Measurements from ENCODE around the gene AICDA. TPM values are rescaled to one million over a fixed set of nuclear protein-coding genes. Genes with fewer than 3 reads are reported as not detected.
"Not testable (repeated sequence)": the region's sequence is repeated elsewhere in the genome, so short reads cannot be mapped to it uniquely, and the experiment has no call there.

The AICDA gene
- total RNA-seq, 4 donors from 2014 or later = not detected

GRCh38 chr12:8630131-8630530 lies 17.5 kb upstream of the AICDA start:
- no peaks in the 10 kb centered on the region for H3K36me3 ChIP-seq
- no peak for ATAC-seq
- 88 to 96% methylated on average over 4 of the region's 4 CpGs for WGBS, 2 donors (ENCODE audit: low coverage in 1 of 2)
- no peaks in the 10 kb centered on the region for H3K27me3 ChIP-seq
- no peaks in the 10 kb centered on the region for H3K4me1 ChIP-seq
- H3K9me3 ChIP-seq = no peaks in the 10 kb centered on the region
- H3K4me3 ChIP-seq = no peak overlapping the region
- H3K27ac ChIP-seq = no peak overlapping the region
- no peak for TF ChIP-seq POLR2AphosphoS5 (IDR thresholded peaks at IDR 0.05)
- TF ChIP-seq CTCF (IDR thresholded peaks at IDR 0.05) = no peak
- no peak for TF ChIP-seq EP300 (IDR thresholded peaks at IDR 0.05)
- no peak for TF ChIP-seq POLR2A (IDR thresholded peaks at IDR 0.05)

- H3K4me1 ChIP-seq = no peaks in the 10 kb centered on the region
- ATAC-seq = no peak
- H3K27me3 ChIP-seq = no peaks in the 10 kb centered on the region
- TF ChIP-seq EP300 (IDR thresholded peaks at IDR 0.05) (no peak), POLR2AphosphoS5 (IDR thresholded peaks at IDR 0.05) (no peak), CTCF (IDR thresholded peaks at IDR 0.05) (no peak)
- H3K36me3 ChIP-seq = no peaks in the 10 kb centered on the region
- no peak overlapping the region for H3K27ac ChIP-seq
- WGBS, 2 donors (ENCODE audit: low coverage in 1 of 2) = 4 to 26% methylated on average over 2 to 3 of the region's 3 CpGs
- H3K4me3 ChIP-seq = no peak overlapping the region
- no peaks in the 10 kb centered on the region for H3K9me3 ChIP-seq
Observed at GRCh38 chr12:8629486-8630033, 16.9 kb upstream of the AICDA start.

- H3K9me3 ChIP-seq = no peaks in the 10 kb centered on the region
- no peak overlapping the region for H3K4me3 ChIP-seq
- TF ChIP-seq POLR2AphosphoS5 (IDR thresholded peaks at IDR 0.05) (no peak), EP300 (IDR thresholded peaks at IDR 0.05) (no peak), CTCF (IDR thresholded peaks at IDR 0.05) (no peak), POLR2A (IDR thresholded peaks at IDR 0.05) (no peak)
- no peaks in the 10 kb centered on the region for H3K36me3 ChIP-seq
- 68% methylated on average over 3 of the region's 3 CpGs; no CpG with 5 or more reads in 1 of the 2 donors for WGBS, 2 donors (ENCODE audit: low coverage in 1 of 2)
- peaks cover 3% of the 10 kb centered on the region for H3K27me3 ChIP-seq
- no peak for ATAC-seq
- no peaks in the 10 kb centered on the region for H3K4me1 ChIP-seq
- no peak overlapping the region for H3K27ac ChIP-seq
Observed at GRCh38 chr12:8628731-8629130, 16.1 kb upstream of the AICDA start.

GRCh38 chr12:8624750-8625149 lies 12.1 kb upstream of the AICDA start:
- ATAC-seq, H3K27ac ChIP-seq, H3K36me3 ChIP-seq, H3K4me3 ChIP-seq, H3K4me1 ChIP-seq, H3K9me3 ChIP-seq, H3K27me3 ChIP-seq: not testable (repeated sequence)
- no CpG with 5 or more reads among the region's 26 CpGs for WGBS, 2 donors (ENCODE audit: low coverage in 1 of 2)

GRCh38 chr12:8622646-8623045 lies 10.0 kb upstream of the AICDA start:
- ATAC-seq = no peak
- Histone ChIP-seq H3K36me3 (no peaks in the 10 kb centered on the region), H3K4me1 (no peaks in the 10 kb centered on the region), H3K4me3 (no peak overlapping the region), H3K27me3 (peaks cover 3% of the 10 kb centered on the region), H3K9me3 (peaks cover 0 to 10% (median 0%) of the 10 kb centered on the region in 3 donors), H3K27ac (no peak overlapping the region)
- 46% methylated on average over 4 of the region's 4 CpGs; no CpG with 5 or more reads in 1 of the 2 donors for WGBS, 2 donors (ENCODE audit: low coverage in 1 of 2)
- TF ChIP-seq CTCF (IDR thresholded peaks at IDR 0.05) (no peak), POLR2AphosphoS5 (IDR thresholded peaks at IDR 0.05) (no peak), POLR2A (IDR thresholded peaks at IDR 0.05) (no peak), EP300 (IDR thresholded peaks at IDR 0.05) (no peak)

All from gastroesophageal sphincter (tissue), 4 donors.